DOHH2 (cell line): Measurements from ENCODE around the gene LRRC74B.

Experiments used
- CTCF ChIP-seq: fragments of 200-600 bp; sonication (generic); IDR thresholded peaks from one replicate; pipeline ENCODE4 v1.5.1; 2014; ENCODE audit warnings: antibody characterized with exemption, mild to moderate bottlenecking, low read depth, low read length; ENCODE audit not compliant: poor library complexity, severe bottlenecking
- EZH2phosphoT487 ChIP-seq: fragments of 200-600 bp; sonication (generic); IDR thresholded peaks from 2 replicates; pipeline ENCODE4 v1.6.1; 2017; ENCODE audit warnings: borderline replicate concordance, mild to moderate bottlenecking, antibody characterized with exemption, low read length, moderate library complexity, mixed read lengths

GRCh38 chr22:21100149-21101032 lies 54.6 kb downstream of the LRRC74B start:
- no peak for TF ChIP-seq CTCF
- TF ChIP-seq EZH2phosphoT487, result no peak
